H1 (cell line): Measurements from ENCODE around the gene HLA-DMB. TPM values are rescaled to one million over a fixed set of nuclear protein-coding genes. Genes with fewer than 3 reads are reported as not detected.

Source experiments
- ASH2L ChIP-seq: fragments of 200-600, 300-600 bp; sonication (generic); IDR thresholded peaks from one replicate; pipeline ENCODE4 v1.7.1; 2017; ENCODE audit warnings: low read length
- ATF2 ChIP-seq: IDR thresholded peaks from 2 replicates; pipeline ENCODE4 v1.6.1; 2012; ENCODE audit warnings: low read length, inconsistent platforms
- ATF3 ChIP-seq: IDR thresholded peaks from 2 replicates; pipeline ENCODE4 v1.6.1; 2011; ENCODE audit warnings: low read depth, mild to moderate bottlenecking, low read length; ENCODE audit not compliant: insufficient read depth
- CEBPB ChIP-seq: IDR thresholded peaks from 2 replicates; pipeline ENCODE4 v1.6.1; 2012; ENCODE audit warnings: low read depth, low read length
- CREB1 ChIP-seq: IDR thresholded peaks from 2 replicates; pipeline ENCODE4 v1.6.1; 2012; ENCODE audit warnings: inconsistent platforms
- CTBP2 ChIP-seq: IDR thresholded peaks from 2 replicates; pipeline ENCODE4 v1.7.0; 2011; ENCODE audit warnings: borderline replicate concordance, mild to moderate bottlenecking, moderate library complexity, mixed read lengths, low read length; ENCODE audit not compliant: insufficient read depth, insufficient read length
- EZH2 ChIP-seq: fragments of 200-600 bp; sonication (generic); IDR thresholded peaks from 2 replicates; pipeline ENCODE4 v1.7.1; 2012; ENCODE audit warnings: low read depth, mild to moderate bottlenecking, moderate library complexity, low read length, inconsistent platforms; ENCODE audit not compliant: severe bottlenecking
- HDAC2 ChIP-seq, 2 experiments: fragments of 300-600 bp in 1 of 2; sonication (generic) in 1 of 2; IDR thresholded peaks; 2 replicates each; pipeline ENCODE4 v1.6.1; 2011 to 2012; ENCODE audit warnings: low read depth in 2 of 2, low read length in 2 of 2, mild to moderate bottlenecking in 2 of 2, moderate library complexity in 2 of 2, borderline replicate concordance in 1 of 2, inconsistent platforms in 1 of 2
- KDM5A ChIP-seq: fragments of 200-600 bp; IDR thresholded peaks from 2 replicates; pipeline ENCODE4 v1.7.1; 2012; ENCODE audit warnings: mild to moderate bottlenecking, low read length, inconsistent platforms, mixed read lengths
- MAX ChIP-seq: IDR thresholded peaks from 2 replicates; pipeline ENCODE4 v1.6.1; 2012; ENCODE audit warnings: inconsistent platforms
- NRF1 ChIP-seq: IDR thresholded peaks from 2 replicates; pipeline ENCODE4 v1.6.1; 2011; ENCODE audit warnings: mild to moderate bottlenecking, low read depth, low read length, improper control_type of control experiment
- POLR2AphosphoS5 ChIP-seq: IDR thresholded peaks from 2 replicates; pipeline ENCODE4 v1.6.1; 2011; ENCODE audit warnings: low read depth, low read length
- RAD21 ChIP-seq, 2 experiments: IDR thresholded peaks in 1 of 2; conservative IDR thresholded peaks in 1 of 2; 2 replicates each; pipeline ENCODE4 v1.6.1; 2011; ENCODE audit warnings: low read depth in 2 of 2, low read length in 2 of 2, improper control_type of control experiment in 1 of 2, inconsistent platforms in 1 of 2, mild to moderate bottlenecking in 1 of 2, moderate library complexity in 1 of 2
- SIN3A ChIP-seq, 2 experiments: IDR thresholded peaks in 1 of 2; conservative IDR thresholded peaks in 1 of 2; 2 replicates each; pipeline ENCODE4 v1.6.1; 2011 to 2012; ENCODE audit warnings: low read length in 2 of 2, improper control_type of control experiment in 1 of 2, low read depth in 1 of 2, mild to moderate bottlenecking in 1 of 2
- SIRT6 ChIP-seq: IDR thresholded peaks from one replicate; pipeline ENCODE4 v1.7.1; 2012; ENCODE audit warnings: low read length, inconsistent platforms
- TAF1 ChIP-seq: IDR thresholded peaks from 2 replicates; pipeline ENCODE4 v1.6.1; 2011; ENCODE audit warnings: mild to moderate bottlenecking, low read depth, low read length
- TBP ChIP-seq: IDR thresholded peaks from 2 replicates; pipeline ENCODE4 v1.6.1; 2011; ENCODE audit warnings: low read depth, low read length, improper control_type of control experiment
- USF2 ChIP-seq: IDR thresholded peaks from 2 replicates; pipeline ENCODE4 v1.6.1; 2011; ENCODE audit warnings: low read length, improper control_type of control experiment
- polyA plus RNA-seq, 7 experiments: library from polyadenylated mRNA; depleted of rRNA in 3 of 7; stranded (reverse) in 5 of 7; unstranded in 2 of 7; fragments of >200 nt in 5 of 7; fragments of 200-250 nt in 2 of 7; gene quantifications; 1 replicate in 5 of 7; 2 replicates in 1 of 7; 4 replicates in 1 of 7; pipeline versions ENCODE4 v1.2.1 to v1.2.3, GENCODE V29; 2011 to 2013; ENCODE audit warnings: missing spikeins in 2 of 7, mixed read lengths in 2 of 7
- total RNA-seq: library from RNA; stranded (reverse); fragmentation: NEBNext Ultra II Directional; extraction: Animal tissue kit (Norgen Biotek cat#: 25700); gene quantifications from 2 replicates; pipeline ENCODE4 v1.2.1, GENCODE V29; 2021

The HLA-DMB gene
- total and polyA plus RNA-seq, 2 of the 8 experiments (the other 6 are each of a cell fraction or from before 2014, with no cell fraction given): 2.7 to 4.7 TPM

DNA sequence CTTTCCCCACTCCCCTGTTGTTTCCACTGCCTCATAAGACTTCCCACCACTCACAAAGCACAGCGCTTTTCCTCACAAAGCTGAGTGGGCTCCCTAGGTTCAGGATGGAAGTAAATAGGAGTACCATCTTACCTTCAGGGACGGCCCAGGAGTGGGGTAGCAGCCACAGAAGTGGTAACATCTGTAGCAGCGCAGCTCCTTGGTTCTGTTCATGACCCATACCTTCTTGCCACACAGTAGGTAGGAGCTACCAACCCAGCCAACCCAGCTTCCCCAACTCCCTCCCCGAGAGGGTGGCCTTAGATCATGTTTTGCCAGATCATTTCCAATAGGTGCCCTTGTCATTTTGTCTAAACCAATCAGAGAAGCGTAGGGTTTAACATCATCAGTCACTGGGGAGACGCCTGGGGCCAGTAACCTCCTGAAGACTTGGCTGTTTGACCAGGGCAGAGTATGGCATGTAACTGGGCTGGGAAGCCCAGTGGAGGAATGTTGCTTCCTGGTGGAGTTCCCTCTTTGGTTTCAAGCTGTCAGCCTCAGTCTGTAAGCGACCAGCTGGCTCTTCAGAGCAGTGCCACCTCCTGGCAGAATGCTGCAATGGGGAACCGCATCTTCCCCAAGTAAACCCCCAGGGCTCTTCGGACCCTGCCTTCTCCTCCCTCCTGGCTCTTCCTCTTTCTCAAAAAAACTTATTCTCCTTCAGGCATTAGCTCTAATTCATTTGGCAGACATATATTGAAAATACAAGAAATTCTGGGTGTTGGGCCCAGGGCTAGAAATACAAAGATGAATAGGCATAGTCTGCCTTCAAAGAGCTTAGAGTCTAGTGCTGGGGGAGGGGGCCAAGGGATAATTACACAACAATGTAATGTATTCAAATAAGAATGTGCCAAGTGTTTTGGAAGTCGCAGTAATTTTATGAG is 12.2 kb upstream of the HLA-DMB start, which contains the start of gene HLA-DMA (continued):
- TF ChIP-seq KDM5A (no peak), CREB1 (peak; percentile 94), POLR2AphosphoS5 (peak; percentile 40; the same call in 1 of the 2 replicates), ATF2 (0 out of 2 replicates have a peak, but pooled peaks have one; percentile 38), ASH2L (peak; percentile 40), SIN3A (conservative IDR thresholded peaks at IDR 0.05 in 1 of 2, IDR thresholded peaks at IDR 0.05 in 1 of 2; ENCODE audit: low read depth in 1 of 2, low read length in 2 of 2) (peak; percentile 98 to 99), CEBPB (no peak), CTBP2 (no peak), USF2 (no peak), ATF3 (no peak), MAX (0 out of 2 replicates have a peak, but pooled peaks have one; percentile 9), HDAC2 (IDR thresholded peaks at IDR 0.05; ENCODE audit: borderline replicate concordance in 1 of 2, low read depth in 2 of 2, low read length in 2 of 2) (0 out of 4 replicates have a peak, but pooled peaks of 1 of the 2 experiments have one; percentile 40), RAD21 (IDR thresholded peaks at IDR 0.05 in 1 of 2, conservative IDR thresholded peaks at IDR 0.05 in 1 of 2; ENCODE audit: low read depth in 2 of 2, low read length in 2 of 2) (peak; percentile 38 to 59), NRF1 (no peak), TBP (peak; percentile 72), EZH2 (no peak), TAF1 (peak; percentile 62; the same call in 1 of the 2 replicates), SIRT6 (no peak)
